Neutrophil (primary cell): ENCODE data around the gene PLXDC2.

Experiments
- H3K27ac ChIP-seq: fragments of 200-600 bp; sonication (generic); 2 replicates; pipeline ENCODE4 v1.5.1; 2016; ENCODE audit warnings: mild to moderate bottlenecking, moderate library complexity
- H3K27me3 ChIP-seq: fragments of 200-600 bp; sonication (generic); 2 replicates; pipeline ENCODE4 v1.6.0; 2016; ENCODE audit warnings: mild to moderate bottlenecking
- H3K36me3 ChIP-seq: fragments of 200-600 bp; sonication (generic); 2 replicates; pipeline ENCODE4 v1.5.1; 2017
- H3K4me1 ChIP-seq, 2 experiments: fragments of 200-600 bp in 1 of 2; sonication (generic) in 1 of 2; 1 replicate in 1 of 2; 2 replicates in 1 of 2; pipeline versions ENCODE4 v1.5.1 to v1.6.1; 2013 to 2016; ENCODE audit warnings: low read depth in 1 of 2, low read length in 1 of 2, mild to moderate bottlenecking in 1 of 2, moderate library complexity in 1 of 2; ENCODE audit not compliant: control insufficient read depth in 1 of 2, insufficient read depth in 1 of 2
- H3K4me3 ChIP-seq, 2 experiments: fragments of 200-600 bp in 1 of 2; sonication (generic) in 1 of 2; 1 replicate in 1 of 2; 2 replicates in 1 of 2; pipeline ENCODE4 v1.5.1; 2013 to 2016; ENCODE audit warnings: low read depth in 1 of 2, low read length in 1 of 2, mild to moderate bottlenecking in 1 of 2, moderate library complexity in 1 of 2
- H3K9me3 ChIP-seq: fragments of 200-600 bp; sonication (generic); 2 replicates; pipeline ENCODE4 v1.5.1; 2016
- TF ChIP-seq, protein P1 (sequence below): fragments of 200-600 bp; sonication (generic); IDR thresholded peaks from 2 replicates; pipeline ENCODE4 v1.5.1; 2016; ENCODE audit warnings: antibody characterized with exemption

Gene PLXDC2

DNA sequence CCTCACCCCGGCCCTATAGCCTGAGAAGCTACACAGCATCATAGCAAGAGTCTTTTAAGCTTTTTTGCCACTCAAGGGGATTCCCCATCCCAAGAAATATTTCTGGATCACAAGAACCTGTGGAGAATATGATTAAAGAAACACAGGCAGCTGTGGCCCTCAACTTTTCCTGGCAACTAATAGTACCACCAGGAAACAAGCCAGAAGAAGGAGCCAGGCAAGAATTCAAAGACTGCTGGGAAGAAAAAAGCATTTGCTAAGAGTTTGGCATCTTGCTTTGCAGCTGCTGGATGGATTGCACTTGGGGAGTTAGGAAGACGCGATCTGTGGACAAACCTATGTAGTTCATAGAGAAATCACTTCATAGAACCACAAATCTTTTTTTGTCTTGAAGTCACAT, 437.8 kb downstream of the PLXDC2 start:
- TF ChIP-seq, protein P1, sequence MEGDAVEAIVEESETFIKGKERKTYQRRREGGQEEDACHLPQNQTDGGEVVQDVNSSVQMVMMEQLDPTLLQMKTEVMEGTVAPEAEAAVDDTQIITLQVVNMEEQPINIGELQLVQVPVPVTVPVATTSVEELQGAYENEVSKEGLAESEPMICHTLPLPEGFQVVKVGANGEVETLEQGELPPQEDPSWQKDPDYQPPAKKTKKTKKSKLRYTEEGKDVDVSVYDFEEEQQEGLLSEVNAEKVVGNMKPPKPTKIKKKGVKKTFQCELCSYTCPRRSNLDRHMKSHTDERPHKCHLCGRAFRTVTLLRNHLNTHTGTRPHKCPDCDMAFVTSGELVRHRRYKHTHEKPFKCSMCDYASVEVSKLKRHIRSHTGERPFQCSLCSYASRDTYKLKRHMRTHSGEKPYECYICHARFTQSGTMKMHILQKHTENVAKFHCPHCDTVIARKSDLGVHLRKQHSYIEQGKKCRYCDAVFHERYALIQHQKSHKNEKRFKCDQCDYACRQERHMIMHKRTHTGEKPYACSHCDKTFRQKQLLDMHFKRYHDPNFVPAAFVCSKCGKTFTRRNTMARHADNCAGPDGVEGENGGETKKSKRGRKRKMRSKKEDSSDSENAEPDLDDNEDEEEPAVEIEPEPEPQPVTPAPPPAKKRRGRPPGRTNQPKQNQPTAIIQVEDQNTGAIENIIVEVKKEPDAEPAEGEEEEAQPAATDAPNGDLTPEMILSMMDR, result no peak
- Histone ChIP-seq H3K36me3 (no peaks in the 10 kb centered on the region), H3K27ac (no peak overlapping the region), H3K4me1 (peaks cover 14 to 16% of the 10 kb centered on the region in 2 experiments), H3K9me3 (no peaks in the 10 kb centered on the region), H3K27me3 (no peaks in the 10 kb centered on the region), H3K4me3 (no peak overlapping the region)

DNA sequence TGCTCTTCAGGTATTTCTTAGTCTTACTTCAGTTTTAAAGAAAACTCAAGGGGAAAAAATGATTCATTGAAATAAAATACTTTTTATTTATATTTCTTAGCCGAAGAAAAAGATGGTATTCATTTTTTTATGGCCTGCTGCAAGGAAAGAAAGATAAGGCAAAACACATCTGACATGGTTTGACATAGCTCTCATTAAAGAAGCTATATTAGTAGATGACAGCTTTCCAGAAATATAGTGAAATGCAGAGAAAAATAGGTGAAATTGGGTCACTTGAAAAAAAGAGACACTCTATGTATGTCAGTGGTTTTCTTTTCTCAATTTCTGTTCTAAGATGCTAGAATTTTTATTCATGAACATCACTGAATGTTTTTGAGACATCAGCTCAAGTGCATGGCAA, 438.3 kb downstream of the PLXDC2 start:
- Histone ChIP-seq H3K4me3 (no peak overlapping the region), H3K27me3 (no peaks in the 10 kb centered on the region), H3K9me3 (no peaks in the 10 kb centered on the region), H3K36me3 (no peaks in the 10 kb centered on the region), H3K4me1 (peaks cover 14 to 16% of the 10 kb centered on the region in 2 experiments), H3K27ac (no peak overlapping the region)
- TF ChIP-seq, protein P1, result no peak

DNA sequence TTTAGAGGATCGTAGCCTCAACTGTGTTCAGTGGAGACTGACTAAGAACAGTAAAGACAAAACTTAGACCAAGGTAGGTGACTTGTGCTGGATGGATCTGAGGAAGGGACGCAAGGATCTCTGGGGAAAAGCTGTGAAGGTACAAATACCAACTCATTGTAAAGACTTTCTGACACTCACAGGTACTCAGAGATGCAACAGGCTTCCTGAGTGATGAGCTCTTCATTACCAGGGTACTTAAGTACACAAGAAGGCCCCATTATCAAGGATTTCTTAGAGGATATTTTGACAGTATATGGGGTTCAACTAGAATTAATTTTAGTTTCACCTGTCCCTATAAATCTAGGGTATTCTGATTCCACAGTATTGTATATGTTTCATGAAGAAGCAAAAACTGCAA, 440.7 kb downstream of the PLXDC2 start:
- Histone ChIP-seq H3K36me3 (no peaks in the 10 kb centered on the region), H3K27ac (peak overlapping the region; percentile 61), H3K4me3 (no peak overlapping the region), H3K4me1 (peaks cover 14 to 16% of the 10 kb centered on the region in 2 experiments), H3K9me3 (no peaks in the 10 kb centered on the region), H3K27me3 (no peaks in the 10 kb centered on the region)
- TF ChIP-seq, protein P1, result no peak

DNA sequence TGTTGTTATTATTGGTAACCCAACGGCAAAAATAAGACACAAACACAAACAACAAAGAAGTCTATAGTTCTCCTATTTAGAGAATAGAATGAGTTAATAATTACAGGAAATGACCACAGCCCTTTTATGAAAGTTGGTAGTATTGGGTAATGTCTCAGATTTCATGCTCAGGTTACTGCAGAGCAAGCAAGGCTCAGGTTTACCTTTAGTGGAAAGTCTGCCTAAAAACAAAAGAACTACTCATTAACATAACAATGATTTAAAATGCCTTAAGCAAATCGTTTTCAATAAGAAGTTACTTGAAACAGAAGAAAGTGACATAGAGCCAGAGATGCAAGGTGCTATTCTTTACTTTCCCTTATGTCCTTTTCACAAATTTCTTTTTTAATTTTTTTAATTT, 441.2 kb downstream of the PLXDC2 start:
- Histone ChIP-seq H3K27ac (peak overlapping the region; percentile 61), H3K9me3 (no peaks in the 10 kb centered on the region), H3K4me3 (no peak overlapping the region), H3K36me3 (no peaks in the 10 kb centered on the region), H3K4me1 (peaks cover 14 to 16% of the 10 kb centered on the region in 2 experiments), H3K27me3 (no peaks in the 10 kb centered on the region)
- TF ChIP-seq, protein P1, result no peak

DNA sequence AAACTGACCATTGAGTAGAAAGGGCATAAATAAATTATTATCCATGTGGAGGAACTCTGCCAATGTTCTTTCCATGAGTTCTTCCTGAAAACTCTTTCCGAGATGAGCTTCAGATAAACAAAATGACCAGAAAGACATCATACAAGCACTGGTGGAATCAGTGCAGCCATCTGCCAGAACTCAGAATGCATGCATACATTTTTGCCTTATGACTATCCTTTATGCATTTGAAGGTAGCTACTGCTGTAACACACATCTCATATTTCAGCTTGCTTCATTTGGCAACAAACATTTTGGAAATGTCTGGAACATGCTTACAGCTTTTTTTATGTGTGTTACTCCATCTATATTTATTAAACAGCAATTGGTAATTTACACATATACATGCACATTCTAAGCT, 448.9 kb downstream of the PLXDC2 start:
- Histone ChIP-seq H3K9me3 (no peaks in the 10 kb centered on the region), H3K4me1 (no peaks in the 10 kb centered on the region), H3K36me3 (no peaks in the 10 kb centered on the region)

More for the DNA sequence above, 448.9 kb downstream of the PLXDC2 start:
- Histone ChIP-seq H3K27me3 (no peaks in the 10 kb centered on the region), H3K27ac (no peak overlapping the region), H3K4me3 (no peak overlapping the region)
- TF ChIP-seq, protein P1, result no peak
